Vagina (tissue), 2 donors: ENCODE results near the gene SOX18. TPM values are rescaled to one million over a fixed set of nuclear protein-coding genes. Genes with fewer than 3 reads are reported as not detected.
A peak's percentile ranks its signal among the peaks of the same experiment; 100 is the strongest.

Experiments used
- DNase-seq, 2 donors: peaks; one replicate each; pipeline ENCODE4 v3.0.0-alpha.2; 2017; ENCODE audit errors: extremely low spot score in 2 of 2
- H3K27ac ChIP-seq: fragments of 200-600 bp; sonication (generic); one replicate; pipeline ENCODE4 v1.5.1; 2019
- H3K27me3 ChIP-seq: fragments of 200-600 bp; sonication (generic); one replicate; pipeline ENCODE4 v1.5.1; 2019
- H3K36me3 ChIP-seq, 2 donors: fragments of 200-600 bp; sonication (generic); one replicate each; pipeline ENCODE4 v1.5.1; 2017 to 2019
- H3K4me1 ChIP-seq: fragments of 200-600 bp; sonication (generic); one replicate; pipeline ENCODE4 v1.5.1; 2019
- H3K4me3 ChIP-seq, 2 donors: fragments of 200-600 bp; sonication (generic); 1 replicate in 1 of 2; 2 replicates in 1 of 2; pipeline ENCODE4 v1.5.1; 2016 to 2019
- H3K9me3 ChIP-seq: fragments of 200-600 bp; sonication (generic); one replicate; pipeline ENCODE4 v1.5.1; 2019
- POLR2A ChIP-seq, 2 donors: fragments of 450-650 bp; IDR thresholded peaks; one replicate each; pipeline ENCODE4 v1.6.1; 2017; ENCODE audit warnings: antibody characterized with exemption in 2 of 2, mild to moderate bottlenecking in 2 of 2, moderate library complexity in 2 of 2
- POLR2AphosphoS5 ChIP-seq, 2 donors: sonication (generic); formaldehyde crosslinking; IDR thresholded peaks; one replicate each; pipeline ENCODE4 v1.9.0; 2017; ENCODE audit warnings: antibody characterized with exemption in 2 of 2, mild to moderate bottlenecking in 2 of 2, low read depth in 1 of 2; ENCODE audit not compliant: insufficient read depth in 1 of 2
- intact Hi-C: fragments of 100-400 bp; cut with DNase I; formaldehyde crosslinking; loops from one replicate; pipeline ENCODE4 v1.15.1; 2023
- total RNA-seq: library from RNA; depleted of rRNA; stranded (reverse); fragments of >200 nt; gene quantifications from one replicate; pipeline ENCODE4 v1.2.3, GENCODE V29; 2016
- TF ChIP-seq, protein P1 (sequence below), 3 experiments: fragments of 450-650 bp in 2 of 3; fragments of 200-600 bp in 1 of 3; sonication (generic) in 1 of 3; IDR thresholded peaks; one replicate each; pipeline ENCODE4 v1.5.1; 2017 to 2019; ENCODE audit warnings: antibody characterized with exemption in 3 of 3, mild to moderate bottlenecking in 2 of 3, moderate library complexity in 2 of 3

SOX18 gene
- 57.2 TPM for total RNA-seq

DNA sequence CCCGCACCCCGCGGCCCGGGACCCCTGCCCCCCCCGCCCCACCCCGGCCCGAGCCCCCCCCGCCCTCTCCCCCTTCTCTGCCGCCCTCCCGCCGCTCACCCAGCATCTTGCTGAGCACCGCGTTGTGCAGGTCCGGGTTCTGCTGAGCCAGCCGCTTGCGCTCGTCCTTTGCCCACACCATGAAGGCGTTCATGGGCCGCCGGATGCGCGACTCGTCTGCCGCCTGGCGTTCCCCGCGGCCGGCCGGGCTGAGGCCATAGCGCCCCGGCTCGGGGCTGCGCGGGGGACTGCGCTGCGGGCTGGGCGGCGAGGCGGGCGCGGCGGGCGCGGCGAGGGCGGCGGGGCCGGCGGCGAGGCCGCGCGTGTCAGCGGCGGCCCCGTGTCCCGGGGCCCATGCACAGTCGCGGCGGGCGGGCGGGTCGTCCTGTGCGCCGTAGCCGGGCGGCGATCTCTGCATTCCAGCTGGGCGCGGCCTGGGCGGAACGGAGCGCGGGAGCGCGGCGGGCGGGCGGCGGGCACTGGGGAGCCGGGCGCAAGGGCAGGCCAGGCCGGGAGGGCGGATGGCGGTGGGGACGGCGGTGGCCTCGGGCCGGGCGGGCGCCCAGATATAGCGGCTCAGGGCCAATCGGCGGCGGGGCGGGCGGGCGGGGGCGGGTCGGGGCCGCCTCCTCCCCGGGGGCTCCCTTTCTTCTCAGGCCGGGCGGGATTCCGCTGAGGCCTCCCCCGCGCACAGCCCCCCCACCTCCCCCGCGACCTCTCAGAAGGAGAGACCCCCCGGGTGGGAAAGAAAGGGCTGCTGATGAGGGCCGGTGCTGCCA is at the start of gene SOX18:
SOX18 (minus strand) TSS at position 580 of the 818 bp plus-strand sequence; CDS start at position 457, 123 bp downstream.
- Histone ChIP-seq H3K36me3 (no peaks in the 10 kb centered on the region), H3K27ac (no peak within 1 kb of the TSS), H3K27me3 (peaks cover 8% of the 10 kb centered on the region), H3K4me1 (peaks cover 20% of the 10 kb centered on the region), H3K4me3 (peak within 1 kb of the TSS; percentile 39 to 42), H3K9me3 (no peaks in the 10 kb centered on the region)
- DNase-seq = no peak
- intact Hi-C loops = no loop called here
- no peak for TF ChIP-seq POLR2A (IDR thresholded peaks at IDR 0.05)
- TF ChIP-seq, protein P1, sequence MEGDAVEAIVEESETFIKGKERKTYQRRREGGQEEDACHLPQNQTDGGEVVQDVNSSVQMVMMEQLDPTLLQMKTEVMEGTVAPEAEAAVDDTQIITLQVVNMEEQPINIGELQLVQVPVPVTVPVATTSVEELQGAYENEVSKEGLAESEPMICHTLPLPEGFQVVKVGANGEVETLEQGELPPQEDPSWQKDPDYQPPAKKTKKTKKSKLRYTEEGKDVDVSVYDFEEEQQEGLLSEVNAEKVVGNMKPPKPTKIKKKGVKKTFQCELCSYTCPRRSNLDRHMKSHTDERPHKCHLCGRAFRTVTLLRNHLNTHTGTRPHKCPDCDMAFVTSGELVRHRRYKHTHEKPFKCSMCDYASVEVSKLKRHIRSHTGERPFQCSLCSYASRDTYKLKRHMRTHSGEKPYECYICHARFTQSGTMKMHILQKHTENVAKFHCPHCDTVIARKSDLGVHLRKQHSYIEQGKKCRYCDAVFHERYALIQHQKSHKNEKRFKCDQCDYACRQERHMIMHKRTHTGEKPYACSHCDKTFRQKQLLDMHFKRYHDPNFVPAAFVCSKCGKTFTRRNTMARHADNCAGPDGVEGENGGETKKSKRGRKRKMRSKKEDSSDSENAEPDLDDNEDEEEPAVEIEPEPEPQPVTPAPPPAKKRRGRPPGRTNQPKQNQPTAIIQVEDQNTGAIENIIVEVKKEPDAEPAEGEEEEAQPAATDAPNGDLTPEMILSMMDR (IDR thresholded peaks at IDR 0.05) = no peak
- no peak for TF ChIP-seq POLR2AphosphoS5 (IDR thresholded peaks at IDR 0.05; ENCODE audit: insufficient read depth in 1 of 2, low read depth in 1 of 2)

DNA sequence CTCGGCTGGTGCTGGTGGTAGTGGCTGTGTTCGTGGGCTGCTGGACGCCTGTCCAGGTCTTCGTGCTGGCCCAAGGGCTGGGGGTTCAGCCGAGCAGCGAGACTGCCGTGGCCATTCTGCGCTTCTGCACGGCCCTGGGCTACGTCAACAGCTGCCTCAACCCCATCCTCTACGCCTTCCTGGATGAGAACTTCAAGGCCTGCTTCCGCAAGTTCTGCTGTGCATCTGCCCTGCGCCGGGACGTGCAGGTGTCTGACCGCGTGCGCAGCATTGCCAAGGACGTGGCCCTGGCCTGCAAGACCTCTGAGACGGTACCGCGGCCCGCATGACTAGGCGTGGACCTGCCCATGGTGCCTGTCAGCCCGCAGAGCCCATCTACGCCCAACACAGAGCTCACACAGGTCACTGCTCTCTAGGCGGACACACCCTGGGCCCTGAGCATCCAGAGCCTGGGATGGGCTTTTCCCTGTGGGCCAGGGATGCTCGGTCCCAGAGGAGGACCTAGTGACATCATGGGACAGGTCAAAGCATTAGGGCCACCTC is 49.1 kb upstream of the SOX18 start:
- TF ChIP-seq POLR2AphosphoS5 (IDR thresholded peaks at IDR 0.05; ENCODE audit: insufficient read depth in 1 of 2, low read depth in 1 of 2) (no peak), POLR2A (IDR thresholded peaks at IDR 0.05) (no peak)
- TF ChIP-seq, protein P1 (IDR thresholded peaks at IDR 0.05) = no peak
- no peak for DNase-seq
- no peak overlapping the region for H3K4me3 ChIP-seq
- H3K27me3 ChIP-seq = peaks cover 9% of the 10 kb centered on the region
- H3K27ac ChIP-seq = no peak overlapping the region
- no peaks in the 10 kb centered on the region for H3K9me3 ChIP-seq
- H3K36me3 ChIP-seq = no peaks in the 10 kb centered on the region
- intact Hi-C loops = no loop called here
- peaks cover 10% of the 10 kb centered on the region for H3K4me1 ChIP-seq

DNA sequence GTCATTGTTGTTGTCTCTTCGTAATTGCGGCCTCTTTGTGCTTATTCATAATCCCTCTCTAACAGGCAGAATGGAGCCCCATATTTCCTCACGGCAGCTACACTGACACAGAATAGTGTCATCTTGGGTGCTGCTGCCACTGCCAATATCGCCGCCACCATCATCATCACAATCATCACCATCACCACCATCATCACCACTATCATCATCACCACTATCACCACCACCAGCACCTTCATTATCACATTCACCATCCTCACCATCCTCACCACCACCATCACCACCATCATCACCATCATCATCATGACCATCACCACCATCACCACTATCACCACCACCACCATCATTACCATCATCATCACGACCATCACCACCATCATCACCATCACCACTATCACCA is 47.1 kb upstream of the SOX18 start:
- H3K27ac ChIP-seq = no peak overlapping the region
- H3K4me3 ChIP-seq = no peak overlapping the region
- no peaks in the 10 kb centered on the region for H3K9me3 ChIP-seq
- no peaks in the 10 kb centered on the region for H3K4me1 ChIP-seq
- H3K36me3 ChIP-seq = no peaks in the 10 kb centered on the region
- intact Hi-C loops = no loop called here
- no peaks in the 10 kb centered on the region for H3K27me3 ChIP-seq
- TF ChIP-seq POLR2A (IDR thresholded peaks at IDR 0.05) (no peak), POLR2AphosphoS5 (IDR thresholded peaks at IDR 0.05; ENCODE audit: insufficient read depth in 1 of 2, low read depth in 1 of 2) (no peak)
- TF ChIP-seq, protein P1 (IDR thresholded peaks at IDR 0.05) = no peak
- no peak for DNase-seq

DNA sequence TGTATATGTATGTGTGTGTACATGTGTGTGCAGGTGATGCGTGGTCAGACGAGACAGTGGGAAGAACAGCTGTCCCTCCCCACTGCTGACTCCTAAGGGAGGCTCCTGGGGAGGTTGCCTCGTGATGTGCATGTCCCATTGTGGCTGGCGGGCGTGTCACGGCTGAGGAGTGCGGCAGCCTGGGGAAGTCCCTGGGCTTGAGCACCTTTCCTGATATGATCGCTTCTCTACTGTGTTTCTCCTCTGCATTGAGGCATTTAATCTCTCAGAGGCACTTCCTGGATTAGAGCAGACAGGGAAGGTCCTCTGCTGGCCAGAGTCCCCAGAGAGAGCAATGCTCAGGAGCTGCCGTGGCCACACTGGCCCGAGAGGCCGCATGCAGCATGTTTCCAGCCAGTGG is 46.5 kb upstream of the SOX18 start:
- no peaks in the 10 kb centered on the region for H3K9me3 ChIP-seq
- intact Hi-C loops = no loop called here
- H3K4me1 ChIP-seq = no peaks in the 10 kb centered on the region
- no peaks in the 10 kb centered on the region for H3K27me3 ChIP-seq
- TF ChIP-seq, protein P1 (IDR thresholded peaks at IDR 0.05) = no peak
- TF ChIP-seq POLR2AphosphoS5 (IDR thresholded peaks at IDR 0.05; ENCODE audit: insufficient read depth in 1 of 2, low read depth in 1 of 2) (no peak), POLR2A (IDR thresholded peaks at IDR 0.05) (no peak)
- no peak overlapping the region for H3K4me3 ChIP-seq
- H3K27ac ChIP-seq = no peak overlapping the region
- no peaks in the 10 kb centered on the region for H3K36me3 ChIP-seq
- no peak for DNase-seq

DNA sequence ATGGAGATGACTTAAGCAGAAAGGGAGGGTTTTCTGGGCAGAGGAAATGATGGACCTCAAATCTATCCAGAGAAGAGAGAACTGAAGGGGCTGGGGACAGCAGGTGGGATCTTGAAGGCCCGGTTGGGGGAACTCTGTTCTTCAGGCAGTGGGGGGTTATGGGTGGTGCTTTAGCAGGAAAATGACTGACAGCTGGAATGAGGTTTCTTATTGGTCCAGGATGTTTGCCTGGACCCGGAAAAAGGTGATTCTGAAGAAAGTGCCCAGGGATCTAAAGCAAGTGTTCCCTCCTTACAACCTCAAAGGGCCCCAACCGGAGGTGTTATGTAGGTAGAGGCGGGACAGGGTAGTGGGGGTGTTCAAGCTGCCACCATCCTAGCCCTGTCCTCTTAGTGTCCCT is 46.0 kb upstream of the SOX18 start:
- no peaks in the 10 kb centered on the region for H3K9me3 ChIP-seq
- no peaks in the 10 kb centered on the region for H3K27me3 ChIP-seq
- intact Hi-C loops = no loop called here
- DNase-seq = no peak
- H3K4me1 ChIP-seq = no peaks in the 10 kb centered on the region
- no peak overlapping the region for H3K4me3 ChIP-seq
- no peak overlapping the region for H3K27ac ChIP-seq
- H3K36me3 ChIP-seq = no peaks in the 10 kb centered on the region
- TF ChIP-seq, protein P1 (IDR thresholded peaks at IDR 0.05) = no peak
- no peak for TF ChIP-seq POLR2A (IDR thresholded peaks at IDR 0.05)
- TF ChIP-seq POLR2AphosphoS5 (IDR thresholded peaks at IDR 0.05; ENCODE audit: insufficient read depth in 1 of 2, low read depth in 1 of 2) = no peak
